ENCODE results near the gene COG6.

- TF ChIP-seq SP1 (IDR thresholded peaks at IDR 0.05), result no peak
- TF ChIP-seq TAF1 (conservative IDR thresholded peaks at IDR 0.05), result no peak
Measured at GRCh38 chr13:39777527-39778061, 122.1 kb downstream of the COG6 start.

Measured in liver (tissue), 1 donor.